OCI-LY7 (cell line): Measurements from ENCODE around the gene GRK6. TPM values are rescaled to one million over a fixed set of nuclear protein-coding genes. Genes with fewer than 3 reads are reported as not detected.

Experiments used
- BruUV-seq: library from RNA; stranded (reverse); fragments of 400-500 nt; replicated peaks from 2 replicates; lab custom pipeline; 2021; lab: Mats Ljungman, UMichigan
- CTCF ChIA-PET: fragments of 300-600 bp; sonication (Branson Sonifier 250); formaldehyde crosslinking; loops from one replicate; lab custom pipeline; 2022; ENCODE audit warnings: antibody characterized with exemption; ENCODE audit not compliant: unreplicated experiment; lab: Charles Lee
- POLR2A ChIA-PET: fragments of 300-600 bp; sonication (Branson Sonifier 250); formaldehyde crosslinking; loops from one replicate; lab custom pipeline; 2022; ENCODE audit warnings: antibody characterized with exemption; lab: Charles Lee
- DNase-seq: peaks from one replicate; pipeline ENCODE4 v3.0.0-alpha.2; 2015; ENCODE audit warnings: low spot score
- H2AFZ ChIP-seq: fragments of 200-600 bp; sonication (generic), shearing (Covaris generic); 2 replicates; pipeline ENCODE4 v1.6.1; 2014; ENCODE audit warnings: mild to moderate bottlenecking, antibody characterized with exemption, low read length, moderate library complexity
- H3K27ac ChIP-seq: fragments of 200-600 bp; sonication (generic); 2 replicates; pipeline ENCODE4 v1.5.1; 2014; ENCODE audit warnings: mixed run types, low read depth, mild to moderate bottlenecking, moderate library complexity, low read length, inconsistent platforms; ENCODE audit not compliant: poor library complexity, severe bottlenecking
- H3K36me3 ChIP-seq: fragments of 200-600 bp; sonication (generic); 2 replicates; pipeline ENCODE4 v1.6.1; 2014; ENCODE audit warnings: mild to moderate bottlenecking, antibody characterized with exemption, low read length, moderate library complexity, mixed read lengths; ENCODE audit not compliant: insufficient read depth
- H3K4me1 ChIP-seq: fragments of 200-600 bp; sonication (generic); 2 replicates; pipeline ENCODE4 v1.5.1; 2014; ENCODE audit warnings: mild to moderate bottlenecking, low read length; ENCODE audit not compliant: insufficient read depth, poor library complexity, severe bottlenecking
- H3K4me2 ChIP-seq: fragments of 200-600 bp; sonication (generic); 2 replicates; pipeline ENCODE4 v1.6.1; 2014; ENCODE audit warnings: mild to moderate bottlenecking, low read length
- H3K4me3 ChIP-seq: fragments of 200-600 bp; sonication (generic); 2 replicates; pipeline ENCODE4 v1.5.1; 2014; ENCODE audit warnings: mild to moderate bottlenecking, low read depth, low read length; ENCODE audit not compliant: poor library complexity, severe bottlenecking
- H3K79me2 ChIP-seq: fragments of 200-600 bp; sonication (generic); 2 replicates; pipeline ENCODE4 v1.6.1; 2016; ENCODE audit warnings: low read depth, mild to moderate bottlenecking, low read length, moderate library complexity, mixed read lengths; ENCODE audit not compliant: insufficient read depth
- H3K9me2 ChIP-seq: fragments of 200-600 bp; sonication (generic); 2 replicates; pipeline ENCODE4 v1.6.1; 2016; ENCODE audit warnings: mild to moderate bottlenecking, low read length, mixed read lengths; ENCODE audit not compliant: insufficient read depth
- H3K9me3 ChIP-seq: fragments of 200-600 bp; sonication (generic); 2 replicates; pipeline ENCODE4 v1.6.1; 2014; ENCODE audit warnings: mild to moderate bottlenecking, mixed run types, low read length, mixed read lengths
- H4K20me1 ChIP-seq: fragments of 200-600 bp; sonication (generic); 2 replicates; pipeline ENCODE4 v1.6.1; 2014; ENCODE audit warnings: mild to moderate bottlenecking, antibody characterized with exemption, low read length, moderate library complexity, mixed read lengths; ENCODE audit not compliant: insufficient read depth
- CTCF ChIP-seq: fragments of 200-600 bp; sonication (generic); conservative IDR thresholded peaks from 2 replicates; pipeline ENCODE4 v1.5.1; 2014; ENCODE audit warnings: mild to moderate bottlenecking, antibody characterized with exemption, low read length, moderate library complexity, mixed read lengths
- EZH2phosphoT487 ChIP-seq: fragments of 200-600 bp; sonication (generic); IDR thresholded peaks from 2 replicates; pipeline ENCODE4 v1.6.1; 2018; ENCODE audit warnings: low read depth, borderline replicate concordance, mild to moderate bottlenecking, mixed run types, antibody characterized with exemption, low read length, moderate library complexity, mixed read lengths
- intact Hi-C: fragments of 100-400 bp; cut with micrococcal nuclease; formaldehyde crosslinking; loops from one replicate; pipeline ENCODE4 v1.10.0; 2022; ENCODE audit not compliant: unreplicated experiment
- total RNA-seq, 2 experiments: library from RNA; depleted of rRNA in 1 of 2; stranded (reverse); fragments of >200 nt in 1 of 2; shearing (Covaris generic) in 1 of 2; gene quantifications; 2 replicates each; pipeline ENCODE4 v1.2.3, GENCODE V29; 2014 to 2022

The GRK6 gene
- total RNA-seq, 2 experiments from 2014 or later: 46.2 to 99.4 TPM

GRCh38 chr5:177447611-177448243 is 21.3 kb downstream of the GRK6 start:
- Histone ChIP-seq H3K4me3 (peak overlapping the region; percentile 35), H3K79me2 (no peaks in the 10 kb centered on the region), H3K36me3 (peaks cover 4% of the 10 kb centered on the region), H3K9me2 (no peaks in the 10 kb centered on the region), H2AFZ (no peak overlapping the region), H3K27ac (no peak overlapping the region), H3K4me1 (peaks cover 47% of the 10 kb centered on the region), H4K20me1 (peaks cover 9% of the 10 kb centered on the region; the same call in 1 of the 2 replicates), H3K9me3 (no peaks in the 10 kb centered on the region), H3K4me2 (peak overlapping the region; percentile 75)
- DNase-seq: peak; percentile 43
- ChIA-PET CTCF (interaction anchor here (0.5 to 1.0 kb wide), 5 partner anchors 39 to 321 kb away, joined by 3 read pairs; partner anchors contain the start of gene PDLIM7), POLR2A (interaction anchor here (0.7 to 1.3 kb wide), 3 partner anchors 20 to 57 kb away, joined by 3 to 5 read pairs (median 3); no protein-coding TSS in a partner anchor)
- intact Hi-C loops: no loop called here
- no peak for TF ChIP-seq EZH2phosphoT487
- TF ChIP-seq CTCF: no peak; the same call in 1 of the 2 replicates
- no TSS peak for BruUV-seq

- POLR2A ChIA-PET: interaction anchor here (0.7 to 1.3 kb wide), 2 partner anchors 44 to 58 kb away, joined by 3 to 5 read pairs; no protein-coding TSS in a partner anchor
- no peaks in the 10 kb centered on the region for H3K79me2 ChIP-seq
- no peaks in the 10 kb centered on the region for H3K9me2 ChIP-seq
- H3K4me3 ChIP-seq: no peak overlapping the region
- CTCF ChIA-PET: interaction anchor here (0.5 to 1.0 kb wide), 4 partner anchors 49 to 322 kb away, joined by 3 read pairs; partner anchors contain the start of gene PDLIM7
- H3K4me1 ChIP-seq: peaks cover 50% of the 10 kb centered on the region
- H3K4me2 ChIP-seq: peak overlapping the region; percentile 75
- intact Hi-C loops: no loop called here
- TF ChIP-seq EZH2phosphoT487 (no peak), CTCF (peak; percentile 51; the same call in 1 of the 2 replicates)
- no peak overlapping the region for H2AFZ ChIP-seq
- no peaks in the 10 kb centered on the region; the same call in none of the 2 replicates for H3K36me3 ChIP-seq
- no peak overlapping the region for H3K27ac ChIP-seq
- TSS peak; percentile 28 for BruUV-seq
- H3K9me3 ChIP-seq: no peaks in the 10 kb centered on the region
- peaks cover 11% of the 10 kb centered on the region for H4K20me1 ChIP-seq
- peak; percentile 45 for DNase-seq
Measured at GRCh38 chr5:177448244-177448950, 21.9 kb downstream of the GRK6 start.
